ENCODE measurements around the gene EHD3. TPM values are rescaled to one million over a fixed set of nuclear protein-coding genes. Genes with fewer than 3 reads are reported as not detected.
A peak's percentile ranks its signal among the peaks of the same experiment; 100 is the strongest.

The EHD3 gene
- total RNA-seq, 2 donors from 2014 or later = 35.8 to 61.6 TPM

- DNase-seq (ENCODE audit: low spot score) (no peak), ATAC-seq (ENCODE audit: insufficient number of reproducible peaks, low FRiP score, low read depth) (no peak)
- no peak for TF ChIP-seq CTCF (IDR thresholded peaks at IDR 0.05)
Observed at GRCh38 chr2:31304816-31305215, 70.9 kb downstream of the EHD3 start.

GRCh38 chr2:31312898-31313297 lies 78.9 kb downstream of the EHD3 start:
- DNase-seq (ENCODE audit: low spot score) (no peak), ATAC-seq (ENCODE audit: insufficient number of reproducible peaks, low FRiP score, low read depth) (peak; percentile 20)
- Histone ChIP-seq H3K4me1 (ENCODE audit: control insufficient read depth in 1 of 2, low read depth in 2 of 2) (peaks cover 0 to 4% of the 10 kb centered on the region in 2 donors), H3K4me3 (no peak overlapping the region), H3K27me3 (replicated peaks; ENCODE audit: insufficient read depth) (no peaks in the 10 kb centered on the region), H3K36me3 (no peaks in the 10 kb centered on the region), H3K9me3 (no peaks in the 10 kb centered on the region), H3K27ac (no peak overlapping the region)
- TF ChIP-seq CTCF (IDR thresholded peaks at IDR 0.05) = no peak

More at GRCh38 chr2:31304816-31305215, 70.9 kb downstream of the EHD3 start:
- Histone ChIP-seq H3K4me1 (ENCODE audit: control insufficient read depth in 1 of 2, low read depth in 2 of 2) (peaks cover 4 to 24% of the 10 kb centered on the region in 2 donors), H3K27ac (no peak overlapping the region), H3K4me3 (no peak overlapping the region), H3K27me3 (replicated peaks; ENCODE audit: insufficient read depth) (no peaks in the 10 kb centered on the region), H3K9me3 (no peaks in the 10 kb centered on the region), H3K36me3 (no peaks in the 10 kb centered on the region)

- Histone ChIP-seq H3K27me3 (replicated peaks; ENCODE audit: insufficient read depth) (no peaks in the 10 kb centered on the region), H3K4me3 (no peak overlapping the region), H3K27ac (no peak overlapping the region), H3K4me1 (ENCODE audit: control insufficient read depth in 1 of 2, low read depth in 2 of 2) (peaks cover 0 to 4% of the 10 kb centered on the region in 2 donors), H3K36me3 (no peaks in the 10 kb centered on the region), H3K9me3 (no peaks in the 10 kb centered on the region)
- DNase-seq (ENCODE audit: low spot score) (no peak), ATAC-seq (ENCODE audit: insufficient number of reproducible peaks, low FRiP score, low read depth) (no peak)
- no peak for TF ChIP-seq CTCF (IDR thresholded peaks at IDR 0.05)
Observed at GRCh38 chr2:31314761-31315160, 80.8 kb downstream of the EHD3 start.

- no peak overlapping the region for H3K4me3 ChIP-seq
- H3K27me3 ChIP-seq (replicated peaks; ENCODE audit: insufficient read depth) = no peaks in the 10 kb centered on the region
- H3K27ac ChIP-seq = no peak overlapping the region
- no peaks in the 10 kb centered on the region for H3K9me3 ChIP-seq
- H3K36me3 ChIP-seq = no peaks in the 10 kb centered on the region
- peaks cover 7 to 9% of the 10 kb centered on the region in 2 donors for H3K4me1 ChIP-seq (ENCODE audit: control insufficient read depth in 1 of 2, low read depth in 2 of 2)
- no peak for TF ChIP-seq CTCF (IDR thresholded peaks at IDR 0.05)
- DNase-seq (ENCODE audit: low spot score) = no peak
- no peak for ATAC-seq (ENCODE audit: insufficient number of reproducible peaks, low FRiP score, low read depth)
Observed at GRCh38 chr2:31317396-31317795, 83.4 kb downstream of the EHD3 start.

GRCh38 chr2:31318361-31319336 lies 84.7 kb downstream of the EHD3 start:
- Histone ChIP-seq H3K4me1 (ENCODE audit: control insufficient read depth in 1 of 2, low read depth in 2 of 2) (peaks cover 13 to 22% of the 10 kb centered on the region in 2 donors), H3K27me3 (replicated peaks; ENCODE audit: insufficient read depth) (no peaks in the 10 kb centered on the region), H3K27ac (peak overlapping the region in 1 of 2 donors; percentile 19), H3K4me3 (no peak overlapping the region), H3K9me3 (no peaks in the 10 kb centered on the region), H3K36me3 (no peaks in the 10 kb centered on the region)
- no peak for DNase-seq (ENCODE audit: low spot score)
- no peak for ATAC-seq (ENCODE audit: insufficient number of reproducible peaks, low FRiP score, low read depth)
- no peak for TF ChIP-seq CTCF (IDR thresholded peaks at IDR 0.05)

Other genes starting within 250 kb of the EHD3 start
- gene GALNT14, start 95.7 kb upstream of the EHD3 start, total RNA-seq = 1 to 10 TPM in 1 of 2 donors, not detected in 1; 1.6 TPM
- under 1 TPM in 1 of 2 donors, not detected in 1; 0.14 TPM for gene CAPN14, start 16.6 kb upstream of the EHD3 start, total RNA-seq
- gene XDH, start 180.6 kb downstream of the EHD3 start, total RNA-seq = not detected